Smooth muscle cell of the brain vasculature (primary cell): ENCODE measurements around the gene IER5.

Source experiments
- DNase-seq: peaks from one replicate; pipeline ENCODE4 v3.0.0-alpha.2; 2012; ENCODE audit warnings: low read depth, low spot score

The IER5 gene

GRCh38 chr1:181134543-181135436 is 46.3 kb downstream of the IER5 start:
- no peak for DNase-seq

- no peak for DNase-seq
Observed at GRCh38 chr1:181135437-181135731, 46.9 kb downstream of the IER5 start.

- no peak for DNase-seq
Observed at GRCh38 chr1:181135815-181136737, 47.6 kb downstream of the IER5 start.

- DNase-seq = no peak
Observed at GRCh38 chr1:181136738-181137122, 48.2 kb downstream of the IER5 start.

GRCh38 chr1:181137217-181137743 is 48.8 kb downstream of the IER5 start:
- DNase-seq = no peak

GRCh38 chr1:181139631-181140061 is 51.1 kb downstream of the IER5 start:
- DNase-seq = no peak

- DNase-seq = no peak
Observed at GRCh38 chr1:181140398-181140797, 51.9 kb downstream of the IER5 start.

GRCh38 chr1:181140891-181141290 is 52.4 kb downstream of the IER5 start:
- no peak for DNase-seq

GRCh38 chr1:181141431-181141910 is 53.0 kb downstream of the IER5 start:
- no peak for DNase-seq
